GM23338 (cell line): ENCODE data around the gene ARHGEF3. TPM values are rescaled to one million over a fixed set of nuclear protein-coding genes. Genes with fewer than 3 reads are reported as not detected.

Source experiments
- ATAC-seq: fragments of 200-7000 bp; cut with Tn5 transposase; 3 replicates; pipeline ENCODE4 v1.9.1; 2020
- DNase-seq: peaks from one replicate; pipeline ENCODE4 v3.0.0-alpha.2; 2015; ENCODE audit warnings: low spot score
- H2AFZ ChIP-seq: fragments of 200-600 bp; sonication (generic); 2 replicates; pipeline ENCODE4 v1.8.0; 2016; ENCODE audit warnings: antibody characterized with exemption, mild to moderate bottlenecking, moderate library complexity
- H3F3A ChIP-seq: fragments of 200-600 bp; sonication (generic); replicated peaks from 2 replicates; pipeline ENCODE4 v1.8.0; 2017; ENCODE audit warnings: antibody characterized with exemption, mixed run types, low read depth
- H3K27ac ChIP-seq: fragments of 200-600 bp; sonication (generic); 2 replicates; pipeline ENCODE4 v1.6.1; 2016; ENCODE audit warnings: low read depth
- H3K27me3 ChIP-seq: fragments of 200-600 bp; sonication (generic); 2 replicates; pipeline ENCODE4 v1.8.0; 2016; ENCODE audit warnings: mild to moderate bottlenecking, mixed run types, moderate library complexity; ENCODE audit not compliant: insufficient read depth
- H3K36me3 ChIP-seq: fragments of 200-600 bp; sonication (generic); 2 replicates; pipeline ENCODE4 v1.8.0; 2016; ENCODE audit warnings: mild to moderate bottlenecking; ENCODE audit not compliant: insufficient read depth
- H3K4me1 ChIP-seq: fragments of 200-600 bp; sonication (generic); 2 replicates; pipeline ENCODE4 v1.8.0; 2016; ENCODE audit warnings: mild to moderate bottlenecking, moderate library complexity; ENCODE audit not compliant: insufficient read depth
- H3K4me2 ChIP-seq: fragments of 200-600 bp; sonication (generic); 2 replicates; pipeline ENCODE4 v1.7.1; 2017; ENCODE audit warnings: mixed run types
- H3K4me3 ChIP-seq: fragments of 200-600 bp; sonication (generic); 2 replicates; pipeline ENCODE4 v1.6.1; 2016; ENCODE audit warnings: mixed run types
- H3K79me2 ChIP-seq: fragments of 200-600 bp; sonication (generic); replicated peaks from 2 replicates; pipeline ENCODE4 v1.8.0; 2017; ENCODE audit warnings: mild to moderate bottlenecking; ENCODE audit not compliant: insufficient read depth
- H3K9me2 ChIP-seq: fragments of 200-600 bp; sonication (generic); 2 replicates; pipeline ENCODE4 v1.8.0; 2017; ENCODE audit not compliant: insufficient read depth
- H4K20me1 ChIP-seq: fragments of 200-600 bp; sonication (generic); replicated peaks from 2 replicates; pipeline ENCODE4 v1.8.0; 2017; ENCODE audit warnings: mild to moderate bottlenecking; ENCODE audit not compliant: insufficient read depth
- H3K27ac Mint-ChIP-seq: 2 replicates; pipeline ENCODE4 v1.8.0; 2020; ENCODE audit warnings: inconsistent platforms, mild to moderate bottlenecking, moderate library complexity, mixed read lengths
- H3K27me3 Mint-ChIP-seq: 3 replicates; pipeline ENCODE4 v1.8.0; 2022; ENCODE audit warnings: low read depth, mild to moderate bottlenecking, moderate library complexity, mixed read lengths, inconsistent platforms; ENCODE audit not compliant: insufficient read depth, poor library complexity
- H3K36me3 Mint-ChIP-seq: 3 replicates; pipeline ENCODE4 v1.8.0; 2021; ENCODE audit warnings: low read depth, mild to moderate bottlenecking, inconsistent platforms, moderate library complexity, mixed read lengths
- H3K4me1 Mint-ChIP-seq: 3 replicates; pipeline ENCODE4 v1.8.0; 2020; ENCODE audit warnings: mild to moderate bottlenecking, inconsistent platforms, mixed read lengths
- H3K4me3 Mint-ChIP-seq: 3 replicates; pipeline ENCODE4 v1.8.0; 2021; ENCODE audit warnings: moderate library complexity, mild to moderate bottlenecking, inconsistent platforms, mixed read lengths
- H3K9me3 Mint-ChIP-seq: 3 replicates; pipeline ENCODE4 v1.8.0; 2020; ENCODE audit warnings: moderate library complexity, mild to moderate bottlenecking, inconsistent platforms, mixed read lengths
- EZH2 ChIP-seq: fragments of 200-600 bp; sonication (generic); IDR thresholded peaks from one replicate; pipeline ENCODE4 v1.8.0; 2017; ENCODE audit warnings: antibody characterized with exemption, mild to moderate bottlenecking, low read depth; ENCODE audit not compliant: unreplicated experiment
- EZH2phosphoT487 ChIP-seq: fragments of 200-600 bp; sonication (generic); IDR thresholded peaks from one replicate; pipeline ENCODE4 v1.8.1; 2018; ENCODE audit warnings: antibody characterized with exemption; ENCODE audit not compliant: unreplicated experiment
- JUNB ChIP-seq: IDR thresholded peaks from one replicate; pipeline ENCODE4 v1.6.1; 2016; ENCODE audit warnings: antibody characterized with exemption; ENCODE audit not compliant: unreplicated experiment
- NANOG ChIP-seq: IDR thresholded peaks from 2 replicates; pipeline ENCODE4 v1.6.1; 2016; ENCODE audit warnings: antibody characterized with exemption, borderline replicate concordance
- POLR2AphosphoS5 ChIP-seq: IDR thresholded peaks from 2 replicates; pipeline ENCODE4 v1.6.1; 2016; ENCODE audit warnings: antibody characterized with exemption, low read depth
- STAT1 ChIP-seq: IDR thresholded peaks from one replicate; pipeline ENCODE4 v1.6.1; 2016; ENCODE audit warnings: antibody characterized with exemption; ENCODE audit not compliant: unreplicated experiment
- ZNF114 ChIP-seq: fragments of 250-450 bp; sonication (Bioruptor Pico); IDR thresholded peaks from 2 replicates; pipeline ENCODE4 v1.5.0; 2020; ENCODE audit warnings: mild to moderate bottlenecking, moderate library complexity
- ZNF331 ChIP-seq: fragments of 250-450 bp; sonication (Bioruptor Pico); IDR thresholded peaks from 2 replicates; pipeline ENCODE4 v1.5.0; 2020; ENCODE audit warnings: low read depth, mild to moderate bottlenecking, moderate library complexity
- polyA plus RNA-seq: library from polyadenylated mRNA; unstranded; fragments of >200 nt; fragmentation: Nextera tagmentation; extraction: Ambion mirVana; gene quantifications from 2 replicates; pipeline ENCODE4 v1.2.1, GENCODE V29; 2016
- total RNA-seq: library from RNA; depleted of rRNA; stranded (reverse); fragments of >200 nt; shearing (Covaris generic); gene quantifications from 2 replicates; pipeline ENCODE4 v1.2.3, GENCODE V29; 2014
- TF ChIP-seq, protein P1 (sequence below): fragments of 250-450 bp; sonication (Bioruptor Pico); IDR thresholded peaks from 2 replicates; pipeline ENCODE4 v1.5.0; 2020; ENCODE audit warnings: mild to moderate bottlenecking, moderate library complexity
- TF ChIP-seq, protein P2 (sequence below), 2 experiments: fragments of 200-600 bp in 1 of 2; sonication (generic) in 1 of 2; conservative IDR thresholded peaks; 2 replicates each; pipeline versions ENCODE4 v1.5.1 to v1.6.1; 2016 to 2017; ENCODE audit warnings: antibody characterized with exemption in 2 of 2, low read depth in 2 of 2, mild to moderate bottlenecking in 2 of 2, moderate library complexity in 1 of 2
- TF ChIP-seq, protein P3 (sequence below): IDR thresholded peaks from one replicate; pipeline ENCODE4 v1.6.1; 2018; ENCODE audit warnings: antibody characterized with exemption; ENCODE audit not compliant: unreplicated experiment
- TF ChIP-seq, protein P4 (sequence below): IDR thresholded peaks from 2 replicates; pipeline ENCODE4 v1.6.1; 2016; ENCODE audit warnings: antibody characterized with exemption

Gene ARHGEF3
- total and polyA plus RNA-seq, 2 experiments from 2014 or later = 5.0 to 5.1 TPM

DNA sequence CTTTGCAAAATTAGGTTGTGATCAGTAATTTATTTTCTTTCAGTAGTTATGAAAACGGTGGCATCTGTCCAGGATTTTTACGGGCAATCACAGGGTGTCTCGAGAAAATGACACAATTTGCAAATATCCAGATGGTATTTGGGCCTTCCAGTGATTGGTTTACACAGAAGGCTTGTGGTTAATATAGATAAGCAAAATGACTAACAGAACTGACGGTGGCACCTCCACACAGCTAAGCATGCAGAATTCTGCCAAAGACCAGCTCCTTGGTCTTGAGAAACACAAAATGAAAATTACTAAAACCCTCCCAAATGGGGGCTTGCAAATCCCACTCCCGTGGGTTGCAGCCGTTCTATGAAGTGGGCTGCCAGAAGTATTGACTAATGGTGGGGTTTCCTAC is 5.5 kb downstream of the ARHGEF3 start (continued):
- TF ChIP-seq, protein P1, sequence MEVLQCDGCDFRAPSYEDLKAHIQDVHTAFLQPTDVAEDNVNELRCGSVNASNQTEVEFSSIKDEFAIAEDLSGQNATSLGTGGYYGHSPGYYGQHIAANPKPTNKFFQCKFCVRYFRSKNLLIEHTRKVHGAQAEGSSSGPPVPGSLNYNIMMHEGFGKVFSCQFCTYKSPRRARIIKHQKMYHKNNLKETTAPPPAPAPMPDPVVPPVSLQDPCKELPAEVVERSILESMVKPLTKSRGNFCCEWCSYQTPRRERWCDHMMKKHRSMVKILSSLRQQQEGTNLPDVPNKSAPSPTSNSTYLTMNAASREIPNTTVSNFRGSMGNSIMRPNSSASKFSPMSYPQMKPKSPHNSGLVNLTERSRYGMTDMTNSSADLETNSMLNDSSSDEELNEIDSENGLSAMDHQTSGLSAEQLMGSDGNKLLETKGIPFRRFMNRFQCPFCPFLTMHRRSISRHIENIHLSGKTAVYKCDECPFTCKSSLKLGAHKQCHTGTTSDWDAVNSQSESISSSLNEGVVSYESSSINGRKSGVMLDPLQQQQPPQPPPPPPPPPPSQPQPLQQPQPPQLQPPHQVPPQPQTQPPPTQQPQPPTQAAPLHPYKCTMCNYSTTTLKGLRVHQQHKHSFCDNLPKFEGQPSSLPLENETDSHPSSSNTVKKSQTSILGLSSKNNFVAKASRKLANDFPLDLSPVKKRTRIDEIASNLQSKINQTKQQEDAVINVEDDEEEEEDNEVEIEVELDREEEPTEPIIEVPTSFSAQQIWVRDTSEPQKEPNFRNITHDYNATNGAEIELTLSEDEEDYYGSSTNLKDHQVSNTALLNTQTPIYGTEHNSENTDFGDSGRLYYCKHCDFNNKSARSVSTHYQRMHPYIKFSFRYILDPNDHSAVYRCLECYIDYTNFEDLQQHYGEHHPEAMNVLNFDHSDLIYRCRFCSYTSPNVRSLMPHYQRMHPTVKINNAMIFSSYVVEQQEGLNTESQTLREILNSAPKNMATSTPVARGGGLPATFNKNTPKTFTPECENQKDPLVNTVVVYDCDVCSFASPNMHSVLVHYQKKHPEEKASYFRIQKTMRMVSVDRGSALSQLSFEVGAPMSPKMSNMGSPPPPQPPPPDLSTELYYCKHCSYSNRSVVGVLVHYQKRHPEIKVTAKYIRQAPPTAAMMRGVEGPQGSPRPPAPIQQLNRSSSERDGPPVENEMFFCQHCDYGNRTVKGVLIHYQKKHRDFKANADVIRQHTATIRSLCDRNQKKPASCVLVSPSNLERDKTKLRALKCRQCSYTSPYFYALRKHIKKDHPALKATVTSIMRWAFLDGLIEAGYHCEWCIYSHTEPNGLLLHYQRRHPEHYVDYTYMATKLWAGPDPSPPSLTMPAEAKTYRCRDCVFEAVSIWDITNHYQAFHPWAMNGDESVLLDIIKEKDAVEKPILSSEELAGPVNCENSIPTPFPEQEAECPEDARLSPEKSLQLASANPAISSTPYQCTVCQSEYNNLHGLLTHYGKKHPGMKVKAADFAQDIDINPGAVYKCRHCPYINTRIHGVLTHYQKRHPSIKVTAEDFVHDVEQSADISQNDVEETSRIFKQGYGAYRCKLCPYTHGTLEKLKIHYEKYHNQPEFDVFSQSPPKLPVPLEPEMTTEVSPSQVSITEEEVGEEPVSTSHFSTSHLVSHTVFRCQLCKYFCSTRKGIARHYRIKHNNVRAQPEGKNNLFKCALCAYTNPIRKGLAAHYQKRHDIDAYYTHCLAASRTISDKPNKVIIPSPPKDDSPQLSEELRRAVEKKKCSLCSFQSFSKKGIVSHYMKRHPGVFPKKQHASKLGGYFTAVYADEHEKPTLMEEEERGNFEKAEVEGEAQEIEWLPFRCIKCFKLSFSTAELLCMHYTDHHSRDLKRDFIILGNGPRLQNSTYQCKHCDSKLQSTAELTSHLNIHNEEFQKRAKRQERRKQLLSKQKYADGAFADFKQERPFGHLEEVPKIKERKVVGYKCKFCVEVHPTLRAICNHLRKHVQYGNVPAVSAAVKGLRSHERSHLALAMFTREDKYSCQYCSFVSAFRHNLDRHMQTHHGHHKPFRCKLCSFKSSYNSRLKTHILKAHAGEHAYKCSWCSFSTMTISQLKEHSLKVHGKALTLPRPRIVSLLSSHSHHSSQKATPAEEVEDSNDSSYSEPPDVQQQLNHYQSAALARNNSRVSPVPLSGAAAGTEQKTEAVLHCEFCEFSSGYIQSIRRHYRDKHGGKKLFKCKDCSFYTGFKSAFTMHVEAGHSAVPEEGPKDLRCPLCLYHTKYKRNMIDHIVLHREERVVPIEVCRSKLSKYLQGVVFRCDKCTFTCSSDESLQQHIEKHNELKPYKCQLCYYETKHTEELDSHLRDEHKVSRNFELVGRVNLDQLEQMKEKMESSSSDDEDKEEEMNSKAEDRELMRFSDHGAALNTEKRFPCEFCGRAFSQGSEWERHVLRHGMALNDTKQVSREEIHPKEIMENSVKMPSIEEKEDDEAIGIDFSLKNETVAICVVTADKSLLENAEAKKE = no peak
- no peak for TF ChIP-seq EZH2phosphoT487

DNA sequence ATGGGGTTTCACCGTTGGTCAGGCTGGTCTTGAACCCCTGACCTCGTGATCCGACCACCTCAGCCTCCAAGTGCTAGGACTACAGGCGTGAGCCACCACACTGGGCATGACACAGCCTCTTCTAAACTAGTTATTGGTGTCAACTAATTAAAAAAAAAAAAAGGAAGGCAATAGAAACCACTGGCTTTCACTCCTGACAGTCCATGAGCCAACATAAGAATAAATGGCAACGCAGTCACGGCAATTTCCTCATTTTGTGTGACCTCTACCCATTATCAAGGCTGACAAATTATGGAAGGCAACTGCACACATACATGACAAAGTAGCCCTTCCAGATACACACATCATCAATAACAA is 5.9 kb downstream of the ARHGEF3 start:
- no peak overlapping the region for H3K4me3 Mint-ChIP-seq
- Histone ChIP-seq H3F3A (no peaks in the 10 kb centered on the region), H4K20me1 (no peaks in the 10 kb centered on the region; the same call in 1 of the 2 replicates), H3K9me2 (no peaks in the 10 kb centered on the region), H3K27ac (no peak overlapping the region), H3K27me3 (peaks cover 5% of the 10 kb centered on the region; the same call in 1 of the 2 replicates), H3K36me3 (no peaks in the 10 kb centered on the region), H3K4me2 (no peak overlapping the region), H2AFZ (no peak overlapping the region), H3K4me1 (peaks cover under 1% of the 10 kb centered on the region; the same call in 1 of the 2 replicates), H3K79me2 (no peaks in the 10 kb centered on the region), H3K4me3 (no peak overlapping the region)
- ATAC-seq = no peak
- H3K27ac Mint-ChIP-seq = no peak overlapping the region
- peaks cover 11% of the 10 kb centered on the region for H3K4me1 Mint-ChIP-seq
- no peaks in the 10 kb centered on the region for H3K36me3 Mint-ChIP-seq
- H3K27me3 Mint-ChIP-seq = peaks cover 2% of the 10 kb centered on the region
- no peaks in the 10 kb centered on the region for H3K9me3 Mint-ChIP-seq
- DNase-seq = no peak
- TF ChIP-seq, protein P2, sequence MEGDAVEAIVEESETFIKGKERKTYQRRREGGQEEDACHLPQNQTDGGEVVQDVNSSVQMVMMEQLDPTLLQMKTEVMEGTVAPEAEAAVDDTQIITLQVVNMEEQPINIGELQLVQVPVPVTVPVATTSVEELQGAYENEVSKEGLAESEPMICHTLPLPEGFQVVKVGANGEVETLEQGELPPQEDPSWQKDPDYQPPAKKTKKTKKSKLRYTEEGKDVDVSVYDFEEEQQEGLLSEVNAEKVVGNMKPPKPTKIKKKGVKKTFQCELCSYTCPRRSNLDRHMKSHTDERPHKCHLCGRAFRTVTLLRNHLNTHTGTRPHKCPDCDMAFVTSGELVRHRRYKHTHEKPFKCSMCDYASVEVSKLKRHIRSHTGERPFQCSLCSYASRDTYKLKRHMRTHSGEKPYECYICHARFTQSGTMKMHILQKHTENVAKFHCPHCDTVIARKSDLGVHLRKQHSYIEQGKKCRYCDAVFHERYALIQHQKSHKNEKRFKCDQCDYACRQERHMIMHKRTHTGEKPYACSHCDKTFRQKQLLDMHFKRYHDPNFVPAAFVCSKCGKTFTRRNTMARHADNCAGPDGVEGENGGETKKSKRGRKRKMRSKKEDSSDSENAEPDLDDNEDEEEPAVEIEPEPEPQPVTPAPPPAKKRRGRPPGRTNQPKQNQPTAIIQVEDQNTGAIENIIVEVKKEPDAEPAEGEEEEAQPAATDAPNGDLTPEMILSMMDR (conservative IDR thresholded peaks at IDR 0.05; ENCODE audit: low read depth in 2 of 2) = no peak
- TF ChIP-seq, protein P3, sequence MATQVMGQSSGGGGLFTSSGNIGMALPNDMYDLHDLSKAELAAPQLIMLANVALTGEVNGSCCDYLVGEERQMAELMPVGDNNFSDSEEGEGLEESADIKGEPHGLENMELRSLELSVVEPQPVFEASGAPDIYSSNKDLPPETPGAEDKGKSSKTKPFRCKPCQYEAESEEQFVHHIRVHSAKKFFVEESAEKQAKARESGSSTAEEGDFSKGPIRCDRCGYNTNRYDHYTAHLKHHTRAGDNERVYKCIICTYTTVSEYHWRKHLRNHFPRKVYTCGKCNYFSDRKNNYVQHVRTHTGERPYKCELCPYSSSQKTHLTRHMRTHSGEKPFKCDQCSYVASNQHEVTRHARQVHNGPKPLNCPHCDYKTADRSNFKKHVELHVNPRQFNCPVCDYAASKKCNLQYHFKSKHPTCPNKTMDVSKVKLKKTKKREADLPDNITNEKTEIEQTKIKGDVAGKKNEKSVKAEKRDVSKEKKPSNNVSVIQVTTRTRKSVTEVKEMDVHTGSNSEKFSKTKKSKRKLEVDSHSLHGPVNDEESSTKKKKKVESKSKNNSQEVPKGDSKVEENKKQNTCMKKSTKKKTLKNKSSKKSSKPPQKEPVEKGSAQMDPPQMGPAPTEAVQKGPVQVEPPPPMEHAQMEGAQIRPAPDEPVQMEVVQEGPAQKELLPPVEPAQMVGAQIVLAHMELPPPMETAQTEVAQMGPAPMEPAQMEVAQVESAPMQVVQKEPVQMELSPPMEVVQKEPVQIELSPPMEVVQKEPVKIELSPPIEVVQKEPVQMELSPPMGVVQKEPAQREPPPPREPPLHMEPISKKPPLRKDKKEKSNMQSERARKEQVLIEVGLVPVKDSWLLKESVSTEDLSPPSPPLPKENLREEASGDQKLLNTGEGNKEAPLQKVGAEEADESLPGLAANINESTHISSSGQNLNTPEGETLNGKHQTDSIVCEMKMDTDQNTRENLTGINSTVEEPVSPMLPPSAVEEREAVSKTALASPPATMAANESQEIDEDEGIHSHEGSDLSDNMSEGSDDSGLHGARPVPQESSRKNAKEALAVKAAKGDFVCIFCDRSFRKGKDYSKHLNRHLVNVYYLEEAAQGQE = no peak
- TF ChIP-seq POLR2AphosphoS5 = no peak
- no peak for TF ChIP-seq JUNB
- no peak for TF ChIP-seq STAT1
- TF ChIP-seq EZH2 = no peak
- no peak for TF ChIP-seq ZNF331 (CRISPR knock-in tag)
- TF ChIP-seq NANOG = no peak
- TF ChIP-seq ZNF114 = no peak
- no peak for TF ChIP-seq EZH2phosphoT487
- TF ChIP-seq, protein P4, sequence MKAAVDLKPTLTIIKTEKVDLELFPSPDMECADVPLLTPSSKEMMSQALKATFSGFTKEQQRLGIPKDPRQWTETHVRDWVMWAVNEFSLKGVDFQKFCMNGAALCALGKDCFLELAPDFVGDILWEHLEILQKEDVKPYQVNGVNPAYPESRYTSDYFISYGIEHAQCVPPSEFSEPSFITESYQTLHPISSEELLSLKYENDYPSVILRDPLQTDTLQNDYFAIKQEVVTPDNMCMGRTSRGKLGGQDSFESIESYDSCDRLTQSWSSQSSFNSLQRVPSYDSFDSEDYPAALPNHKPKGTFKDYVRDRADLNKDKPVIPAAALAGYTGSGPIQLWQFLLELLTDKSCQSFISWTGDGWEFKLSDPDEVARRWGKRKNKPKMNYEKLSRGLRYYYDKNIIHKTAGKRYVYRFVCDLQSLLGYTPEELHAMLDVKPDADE = no peak
